Nephron progenitor cell (in vitro differentiated cells): ENCODE data around the gene LRRC14B.

Experiments used
- DNase-seq: peaks from one replicate; pipeline ENCODE4 v3.0.0; 2021
- H3K27ac Mint-ChIP-seq: 2 replicates; pipeline ENCODE4 v1.8.0; 2021; ENCODE audit warnings: mild to moderate bottlenecking, moderate library complexity, mixed read lengths
- H3K27me3 Mint-ChIP-seq: 2 replicates; pipeline ENCODE4 v1.8.0; 2021; ENCODE audit warnings: mild to moderate bottlenecking, low read depth, mixed read lengths; ENCODE audit not compliant: poor library complexity
- H3K36me3 Mint-ChIP-seq: 2 replicates; pipeline ENCODE4 v1.8.0; 2021; ENCODE audit warnings: low read depth, mixed read lengths
- H3K4me1 Mint-ChIP-seq: 2 replicates; pipeline ENCODE4 v1.8.0; 2021; ENCODE audit warnings: mixed read lengths
- H3K4me3 Mint-ChIP-seq: 2 replicates; pipeline ENCODE4 v1.8.0; 2021; ENCODE audit warnings: mild to moderate bottlenecking, moderate library complexity, mixed read lengths
- H3K9me3 Mint-ChIP-seq: 2 replicates; pipeline ENCODE4 v1.8.0; 2021; ENCODE audit warnings: mild to moderate bottlenecking, moderate library complexity, mixed read lengths
- CTCF ChIP-seq: fragments of 200-600 bp; sonication (generic); IDR thresholded peaks from 2 replicates; pipeline ENCODE4 v1.5.0; 2021; ENCODE audit warnings: antibody characterized with exemption

The LRRC14B gene

GRCh38 chr5:200985-201384, 9.7 kb downstream of the LRRC14B start:
- no peaks in the 10 kb centered on the region for H3K27me3 Mint-ChIP-seq
- H3K4me3 Mint-ChIP-seq = peak overlapping the region; percentile 8
- DNase-seq = no peak
- no peak for TF ChIP-seq CTCF
- peaks cover 30% of the 10 kb centered on the region for H3K36me3 Mint-ChIP-seq
- peak overlapping the region; percentile 20 for H3K27ac Mint-ChIP-seq
- no peaks in the 10 kb centered on the region for H3K9me3 Mint-ChIP-seq
- peaks cover 37% of the 10 kb centered on the region for H3K4me1 Mint-ChIP-seq

- no peak for TF ChIP-seq CTCF
- Mint-ChIP-seq H3K4me3 (no peak overlapping the region), H3K4me1 (peaks cover 37% of the 10 kb centered on the region), H3K27ac (peak overlapping the region; percentile 48), H3K9me3 (no peaks in the 10 kb centered on the region), H3K36me3 (peaks cover 33% of the 10 kb centered on the region), H3K27me3 (no peaks in the 10 kb centered on the region)
- DNase-seq = no peak
Observed at GRCh38 chr5:201672-202071, 10.4 kb downstream of the LRRC14B start.

DNA sequence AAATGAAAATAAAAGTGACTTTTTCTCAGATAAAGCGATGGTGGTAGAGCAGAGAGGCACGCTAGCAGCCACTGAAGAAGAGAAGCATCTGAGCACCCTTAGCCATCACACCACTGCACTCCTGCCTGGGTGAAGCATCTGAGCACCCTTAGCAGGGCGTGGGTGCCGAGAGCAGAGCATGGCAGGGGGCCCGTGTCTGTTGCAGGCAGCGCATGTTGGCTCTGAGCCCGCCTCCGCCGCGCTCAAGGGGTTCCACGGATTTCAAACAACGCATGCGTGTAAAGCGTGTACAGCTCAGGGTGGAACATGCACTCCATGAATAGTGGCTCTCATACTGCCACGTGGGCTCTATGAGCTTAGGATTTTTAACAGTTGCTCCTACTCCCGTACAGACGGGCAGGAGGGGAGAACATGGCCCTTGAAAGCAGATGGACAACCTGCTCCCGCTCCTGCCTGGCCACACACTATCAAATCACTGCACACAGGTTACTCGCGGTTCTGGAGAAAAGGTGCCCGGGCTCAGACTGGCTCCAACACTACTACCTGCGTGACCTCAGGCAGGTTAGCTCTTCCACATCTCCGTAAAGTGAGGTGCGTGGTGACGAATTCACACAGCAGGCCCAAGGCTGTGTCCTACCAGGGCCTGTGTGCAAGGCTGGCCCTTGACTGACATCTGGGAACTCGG, 12.1 kb downstream of the LRRC14B start:
- no peak for TF ChIP-seq CTCF
- Mint-ChIP-seq H3K27ac (no peak overlapping the region), H3K36me3 (peaks cover 41% of the 10 kb centered on the region), H3K9me3 (no peaks in the 10 kb centered on the region), H3K4me1 (peaks cover 45% of the 10 kb centered on the region), H3K27me3 (no peaks in the 10 kb centered on the region), H3K4me3 (no peak overlapping the region)
- no peak for DNase-seq

DNA sequence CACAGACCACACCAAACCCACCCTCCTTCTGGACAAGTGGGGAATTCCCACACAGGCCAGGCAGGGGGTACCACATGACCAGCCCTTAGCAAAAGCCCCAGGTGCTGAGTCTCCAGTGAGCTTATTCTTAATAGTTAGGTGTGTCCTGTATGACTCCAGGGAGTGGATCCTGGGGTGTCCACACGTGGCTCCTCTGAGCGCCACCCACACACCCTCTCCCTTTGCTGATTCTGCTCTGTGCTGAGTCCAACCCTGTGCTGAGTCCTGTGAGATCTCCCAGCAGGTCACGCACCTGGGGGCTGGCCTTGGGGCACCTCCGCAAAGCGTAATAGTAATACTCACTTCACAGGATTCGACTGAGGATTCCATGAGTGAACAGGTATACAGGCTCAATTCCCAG, 12.7 kb downstream of the LRRC14B start:
- Mint-ChIP-seq H3K4me1 (peaks cover 50% of the 10 kb centered on the region), H3K27ac (no peak overlapping the region), H3K36me3 (peaks cover 41% of the 10 kb centered on the region), H3K4me3 (no peak overlapping the region), H3K9me3 (no peaks in the 10 kb centered on the region), H3K27me3 (no peaks in the 10 kb centered on the region)
- no peak for DNase-seq
- no peak for TF ChIP-seq CTCF

DNA sequence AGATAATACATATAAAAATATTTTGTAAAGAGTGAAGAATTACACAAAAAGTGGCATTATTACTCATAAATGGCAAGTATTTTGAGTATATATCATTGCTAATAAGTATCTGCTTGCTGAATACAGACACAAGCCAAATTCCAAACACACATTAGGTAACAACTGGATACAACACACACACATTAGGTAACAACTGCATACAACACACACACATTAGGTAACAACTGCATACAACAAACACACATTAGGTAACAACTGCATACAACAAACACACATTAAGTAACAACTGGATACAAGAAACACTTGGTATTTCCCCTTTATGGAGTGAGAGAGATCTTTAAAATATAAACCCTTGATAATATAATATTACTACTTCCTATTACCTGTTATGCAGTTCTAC, 13.2 kb downstream of the LRRC14B start:
- Mint-ChIP-seq H3K36me3 (peaks cover 41% of the 10 kb centered on the region), H3K9me3 (no peaks in the 10 kb centered on the region), H3K27me3 (no peaks in the 10 kb centered on the region), H3K4me3 (no peak overlapping the region), H3K27ac (no peak overlapping the region), H3K4me1 (peaks cover 52% of the 10 kb centered on the region)
- TF ChIP-seq CTCF = no peak
- no peak for DNase-seq

DNA sequence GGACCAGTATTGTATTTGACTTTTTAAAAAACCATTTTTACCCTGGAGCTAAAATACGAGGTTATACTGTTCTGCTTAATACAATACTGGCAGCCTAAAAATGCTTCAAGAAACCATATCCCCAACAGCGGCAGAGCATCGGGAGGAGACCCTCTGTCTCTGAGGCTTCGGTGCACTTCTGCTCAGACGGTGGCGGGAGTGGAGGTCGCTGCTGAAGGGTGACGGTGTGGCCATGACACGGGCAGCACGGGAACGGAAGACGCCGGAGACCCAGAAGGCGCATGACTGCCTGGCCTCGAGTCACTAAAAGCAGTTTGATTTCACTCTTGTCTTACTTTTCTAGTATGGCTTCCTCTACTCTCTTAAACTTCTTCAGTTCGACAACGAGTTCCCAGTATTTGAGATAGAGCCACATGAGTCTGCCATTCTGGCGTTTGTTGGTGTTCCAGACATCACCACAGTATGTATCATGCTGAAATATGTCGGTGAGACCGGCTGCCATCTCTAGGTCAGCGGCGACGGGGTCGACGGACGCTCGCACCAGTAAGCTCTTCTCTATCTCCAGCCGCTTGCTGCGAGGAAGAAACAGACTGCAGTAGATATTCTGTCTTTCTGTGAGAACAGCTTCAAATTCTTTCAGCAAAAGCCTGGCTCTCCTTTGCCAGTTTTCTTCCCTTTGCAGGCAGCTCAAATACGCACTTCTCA, 13.8 kb downstream of the LRRC14B start:
- DNase-seq = no peak
- Mint-ChIP-seq H3K27ac (peak overlapping the region; percentile 67), H3K4me1 (peaks cover 58% of the 10 kb centered on the region), H3K27me3 (no peaks in the 10 kb centered on the region), H3K9me3 (no peaks in the 10 kb centered on the region), H3K36me3 (peaks cover 41% of the 10 kb centered on the region), H3K4me3 (no peak overlapping the region)
- no peak for TF ChIP-seq CTCF
